ENCODE data around the gene GRIN3A. TPM values are rescaled to one million over a fixed set of nuclear protein-coding genes. Genes with fewer than 3 reads are reported as not detected.

Gene GRIN3A
- total and polyA plus RNA-seq, 2 of the 4 experiments (the other 2 are of a cell fraction), result not detected

Other genes starting within 250 kb of the GRIN3A start
- gene RNF20, start 204.8 kb downstream of the GRIN3A start, total RNA-seq (2012; rRNA removed), result 21.3 and 30.8 TPM in 2 replicates
- gene RNF20, start 204.8 kb downstream of the GRIN3A start, polyA plus RNA-seq (2012; rRNA removed), result 10.1 and 13.7 TPM in 2 replicates
- gene PPP3R2, start 143.7 kb downstream of the GRIN3A start, total RNA-seq (2012; rRNA removed), result not detected in 2 replicates
- not detected in 2 replicates for gene PPP3R2, start 143.7 kb downstream of the GRIN3A start, polyA plus RNA-seq (2012; rRNA removed)